GM18505 (cell line): Measurements from ENCODE around the gene HIVEP1.

Experiments used
- ATAC-seq: cut with Tn5 transposase; IDR thresholded peaks from one replicate; pipeline ENCODE4 v1.9.1; 2021; ENCODE audit not compliant: unreplicated experiment
- POLR2A ChIP-seq: IDR thresholded peaks from 4 replicates; pipeline ENCODE4 v1.6.1; 2011; ENCODE audit warnings: borderline replicate concordance; ENCODE audit not compliant: insufficient read depth, insufficient read length; ENCODE audit errors: extremely low read depth

The HIVEP1 gene

DNA sequence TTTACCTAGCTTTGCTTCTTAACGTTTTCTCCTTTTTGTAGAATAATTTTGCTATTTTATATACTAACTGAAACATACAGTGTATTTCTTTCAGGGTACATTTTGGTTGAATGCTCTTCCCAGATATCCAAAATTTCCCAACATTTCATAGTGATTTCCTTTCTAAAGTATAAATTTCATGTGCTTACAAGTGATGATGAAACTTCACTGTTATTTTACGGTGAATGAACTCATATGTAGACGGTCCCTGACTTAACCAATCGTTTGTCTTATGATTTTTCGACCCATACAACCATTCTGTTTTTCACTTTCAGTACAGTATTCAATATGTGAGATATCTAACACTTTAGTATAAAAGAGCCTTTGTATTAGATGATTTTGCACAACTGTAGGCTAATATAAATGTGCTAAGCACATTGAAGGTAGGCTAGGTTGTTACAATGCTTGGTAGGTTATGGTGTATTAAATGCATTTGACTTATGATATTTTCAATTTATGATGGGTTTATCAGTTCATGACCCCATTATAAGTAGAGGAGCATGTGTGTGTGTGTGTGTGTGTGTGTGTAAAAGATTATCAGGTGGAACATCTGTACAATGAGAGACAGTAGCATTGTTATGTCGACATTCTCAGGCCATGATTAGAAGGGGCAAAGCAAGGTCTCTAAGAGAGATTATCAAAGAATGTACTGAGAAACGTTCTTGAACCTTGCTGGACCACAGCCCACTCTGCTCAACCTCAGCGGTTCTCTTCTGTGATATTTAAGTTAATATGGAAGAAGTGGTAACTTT lies 20.9 kb downstream of the HIVEP1 start:
- ATAC-seq = no peak
- no peak for TF ChIP-seq POLR2A

DNA sequence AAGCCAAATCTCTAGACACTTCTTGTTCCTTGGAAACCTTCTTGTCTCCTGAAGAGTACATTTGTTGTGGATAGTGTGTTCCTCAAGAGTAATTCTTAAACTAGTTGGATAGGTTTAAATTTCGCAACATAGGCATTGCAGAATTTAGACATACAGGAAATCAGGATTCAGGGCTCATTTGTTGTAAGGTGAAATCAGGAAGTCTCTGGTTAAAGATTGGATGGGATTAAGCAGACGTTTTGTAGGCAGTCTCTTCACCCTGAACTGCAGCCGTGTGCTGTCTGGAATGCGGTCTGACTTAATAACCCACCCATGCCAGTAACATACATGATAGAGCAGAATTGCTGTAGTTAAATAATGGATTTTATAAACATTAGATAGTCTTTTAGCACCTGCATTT lies 21.7 kb downstream of the HIVEP1 start:
- ATAC-seq = no peak
- TF ChIP-seq POLR2A = no peak

DNA sequence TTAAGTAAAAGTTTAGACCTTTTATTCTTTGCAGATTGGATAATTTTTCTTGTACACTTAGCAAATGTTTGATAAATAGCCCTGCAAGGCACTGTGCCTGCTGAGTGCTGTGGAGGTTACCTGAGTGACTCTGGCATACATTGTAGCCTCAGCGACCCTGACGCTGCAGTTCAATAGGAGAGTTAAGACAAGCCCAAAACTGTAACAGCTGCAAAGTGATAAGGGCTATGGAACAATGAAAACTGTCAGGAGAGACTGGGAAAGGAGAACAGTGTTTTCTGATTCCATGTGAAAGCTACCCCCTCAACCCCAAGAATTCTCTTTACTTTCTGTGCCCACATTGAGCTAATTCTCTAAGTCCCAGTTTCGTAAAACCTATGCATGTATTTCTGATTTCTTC lies 22.2 kb downstream of the HIVEP1 start:
- ATAC-seq = no peak
- no peak for TF ChIP-seq POLR2A

DNA sequence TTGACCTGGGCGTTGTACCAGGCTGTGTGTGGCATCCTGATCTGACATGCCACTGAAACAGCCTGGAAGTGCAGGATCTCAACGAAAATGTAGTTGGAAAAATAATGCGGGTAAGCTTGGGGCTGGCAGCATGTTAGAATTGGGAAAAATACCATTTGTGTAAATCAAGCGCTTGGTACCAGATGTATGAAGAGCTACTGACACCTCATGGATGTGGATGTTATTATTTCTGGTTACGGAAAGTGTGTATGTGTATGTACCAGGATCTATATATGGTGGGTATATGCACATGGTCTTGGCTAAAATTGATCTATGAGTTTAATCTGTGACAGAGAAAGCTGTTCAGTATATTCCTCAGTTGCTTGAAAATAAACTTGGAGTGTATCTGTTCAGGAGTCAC lies 22.7 kb downstream of the HIVEP1 start:
- no peak for ATAC-seq
- TF ChIP-seq POLR2A = no peak

DNA sequence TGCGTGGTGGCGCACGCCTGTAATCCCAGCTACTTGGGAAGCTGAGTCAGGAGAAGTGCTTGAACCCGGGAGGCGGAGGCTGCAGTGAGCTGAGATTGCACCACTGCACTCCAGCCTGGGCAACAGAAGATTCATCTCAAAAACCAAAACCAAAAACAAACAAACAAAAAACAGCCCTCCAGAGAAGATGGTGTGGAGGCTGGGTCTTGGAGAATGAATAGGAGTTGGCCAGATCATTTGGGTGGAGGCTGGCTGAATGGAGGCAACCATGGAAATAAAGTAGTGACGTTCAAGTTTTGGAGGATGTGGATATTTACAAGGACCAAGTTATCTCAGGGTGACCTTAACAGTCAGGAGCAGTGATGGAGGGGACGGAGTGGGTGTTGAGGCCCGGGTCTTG lies 24.7 kb downstream of the HIVEP1 start:
- TF ChIP-seq POLR2A = no peak
- ATAC-seq = no peak

- ATAC-seq = no peak
- no peak for TF ChIP-seq POLR2A
Observed at GRCh38 chr6:12037798-12038197, 25.7 kb downstream of the HIVEP1 start.

DNA sequence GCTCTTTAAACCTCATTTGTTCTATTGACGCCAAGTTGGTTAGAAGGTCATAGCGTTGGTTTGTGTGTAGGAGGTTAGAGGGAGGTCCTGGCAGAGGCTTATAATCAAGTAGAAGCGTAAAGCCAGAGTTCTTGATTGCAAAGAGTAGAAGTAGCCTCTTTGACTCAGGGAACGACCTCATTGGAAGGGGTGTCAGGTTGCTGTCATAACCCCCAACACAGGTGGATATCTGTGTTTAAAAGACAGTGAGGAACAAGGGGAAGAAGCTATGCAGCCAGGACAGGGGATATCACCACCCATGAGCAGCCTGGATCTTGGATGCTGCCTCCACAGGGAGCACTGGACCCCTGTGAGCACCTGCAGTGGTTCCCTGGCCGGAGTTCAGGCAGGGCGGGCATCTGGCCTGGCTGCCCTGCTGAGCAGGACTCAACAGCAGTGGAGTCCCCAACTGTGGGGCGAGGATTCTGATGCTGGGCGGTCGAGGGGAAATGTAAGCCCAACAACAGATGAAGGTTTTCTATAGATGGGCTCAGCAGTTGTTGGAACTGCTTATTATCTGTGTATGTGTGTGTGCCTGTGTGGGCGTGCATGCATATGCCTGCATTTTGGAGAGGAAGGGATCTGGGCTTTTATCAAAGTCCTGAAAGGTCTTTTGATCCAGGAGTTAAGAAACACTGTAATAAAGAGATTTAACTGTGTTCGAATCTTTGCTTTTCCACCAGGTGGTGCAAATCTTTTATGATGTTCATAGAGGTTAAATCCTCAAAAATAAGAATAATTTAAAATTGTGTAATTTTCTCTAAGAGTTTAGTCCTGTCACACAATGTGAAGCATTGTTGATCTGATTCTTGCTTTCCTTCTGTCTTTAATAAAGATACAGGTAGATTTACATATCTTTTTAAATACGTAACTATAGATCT lies 27.7 kb downstream of the HIVEP1 start:
- no peak for ATAC-seq
- no peak for TF ChIP-seq POLR2A

DNA sequence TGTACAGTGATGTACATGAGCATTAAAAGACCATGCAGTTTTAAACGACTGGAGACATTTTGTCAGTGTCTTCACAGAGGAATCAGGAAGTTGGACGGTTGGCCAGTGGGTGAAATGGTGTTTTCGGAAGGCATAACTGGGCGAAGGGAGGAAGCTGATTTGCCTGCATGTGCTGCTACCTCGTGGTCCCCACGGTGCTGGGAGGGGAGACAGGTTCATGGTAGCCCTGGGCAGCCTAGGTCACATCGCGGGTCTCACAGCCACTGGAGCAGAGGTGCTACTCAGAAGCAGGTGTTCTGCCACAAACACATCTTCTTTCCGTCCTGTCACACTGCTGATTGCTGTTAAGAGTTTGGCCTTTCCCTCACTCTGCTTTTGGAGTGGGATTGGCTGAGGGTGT lies 35.2 kb downstream of the HIVEP1 start:
- ATAC-seq = no peak
- TF ChIP-seq POLR2A = peak; percentile 56

DNA sequence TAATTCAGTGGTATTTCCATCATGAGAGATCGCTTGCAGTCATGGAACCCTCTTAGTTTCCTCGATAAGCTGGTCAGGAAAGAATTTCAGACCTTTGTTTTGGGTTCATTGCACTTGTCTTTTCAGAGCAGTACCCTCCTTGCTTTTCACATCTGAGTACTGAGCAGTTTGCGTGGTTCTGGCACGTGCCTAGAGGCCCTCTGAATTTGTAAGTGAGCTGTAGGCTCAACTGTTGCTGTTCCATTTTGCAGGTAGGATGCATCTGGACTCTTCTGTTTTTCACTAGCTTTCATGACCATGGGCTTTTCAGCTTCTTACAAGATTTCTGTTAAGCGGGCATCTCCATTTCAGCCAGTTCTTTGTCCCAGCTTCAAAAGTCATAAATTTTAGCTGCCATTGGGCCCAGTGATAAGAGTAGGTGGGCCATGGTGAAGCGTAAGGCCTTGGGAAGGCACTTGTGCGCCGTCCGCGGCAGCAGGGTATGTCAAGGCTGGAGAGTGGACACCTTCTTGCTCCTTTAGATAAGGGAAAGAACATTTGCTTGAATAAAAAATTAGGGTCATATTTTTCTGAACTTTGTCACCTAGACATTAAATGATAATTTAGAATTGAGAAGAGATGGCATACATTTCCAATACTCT lies 35.8 kb downstream of the HIVEP1 start:
- ATAC-seq = no peak

GRCh38 chr6:12048609-12049008 lies 36.5 kb downstream of the HIVEP1 start:
- no peak for ATAC-seq
- no peak for TF ChIP-seq POLR2A

More for the DNA sequence above, 35.8 kb downstream of the HIVEP1 start:
- TF ChIP-seq POLR2A = no peak

GRCh38 chr6:12049165-12049564 lies 37.1 kb downstream of the HIVEP1 start:
- no peak for TF ChIP-seq POLR2A
- no peak for ATAC-seq

GRCh38 chr6:12051861-12052368 lies 39.8 kb downstream of the HIVEP1 start:
- TF ChIP-seq POLR2A = no peak
- ATAC-seq = peak; percentile 88
